Activated B cell treated with CpG ODN at 0.5 μM for 24 hours (primary cell): ENCODE data around the gene DPY19L1. TPM values are rescaled to one million over a fixed set of nuclear protein-coding genes. Genes with fewer than 3 reads are reported as not detected.
A peak's percentile ranks its signal among the peaks of the same experiment; 100 is the strongest.
"Not testable (repeated sequence)": the region's sequence is repeated elsewhere in the genome, so short reads cannot be mapped to it uniquely, and the experiment has no call there.

Experiments
- ATAC-seq: fragments of 200-7000 bp; cut with Tn5 transposase; one replicate; pipeline ENCODE4 v1.10.0; 2021; ENCODE audit warnings: low read depth, mild to moderate bottlenecking, moderate library complexity
- CTCF ChIA-PET: fragments of 350-600 bp; sonication (Branson Sonifier 250); formaldehyde crosslinking; loops from one replicate; lab custom pipeline; 2021; ENCODE audit warnings: antibody characterized with exemption; lab: Charles Lee
- POLR2A ChIA-PET: fragments of 350-600 bp; sonication (Branson Sonifier 250); formaldehyde crosslinking; loops from one replicate; lab custom pipeline; 2021; ENCODE audit warnings: antibody characterized with exemption; lab: Charles Lee
- DNase-seq: peaks from one replicate; pipeline ENCODE4 v3.0.0; 2022
- H3K27ac Mint-ChIP-seq: one replicate; pipeline ENCODE4 v1.8.0; 2020; ENCODE audit warnings: mixed read lengths
- H3K27me3 Mint-ChIP-seq: one replicate; pipeline ENCODE4 v1.8.0; 2021; ENCODE audit warnings: mixed read lengths
- H3K36me3 Mint-ChIP-seq: one replicate; pipeline ENCODE4 v1.8.0; 2021; ENCODE audit warnings: low read depth, mixed read lengths
- H3K4me1 Mint-ChIP-seq: one replicate; pipeline ENCODE4 v1.8.0; 2021; ENCODE audit warnings: mixed read lengths
- H3K4me3 Mint-ChIP-seq: one replicate; pipeline ENCODE4 v1.8.0; 2020; ENCODE audit warnings: mild to moderate bottlenecking, mixed read lengths
- H3K9me3 Mint-ChIP-seq: one replicate; pipeline ENCODE4 v1.8.0; 2020; ENCODE audit warnings: mixed read lengths
- CTCF ChIP-seq: fragments of 200-600 bp; IDR thresholded peaks from one replicate; pipeline ENCODE4 v1.8.0; 2022; ENCODE audit warnings: antibody characterized with exemption, mild to moderate bottlenecking
- intact Hi-C: fragments of 100-400 bp; cut with micrococcal nuclease; formaldehyde crosslinking; loops from one replicate; pipeline ENCODE4 v1.15.1; 2024
- total RNA-seq: library from RNA; stranded (reverse); gene quantifications from 2 replicates; pipeline ENCODE4 v1.2.3, GENCODE V29; 2022

DPY19L1 gene
- total RNA-seq, 1 donor from 2014 or later = 10.0 TPM

GRCh38 chr7:35012160-35012559 lies 25.1 kb downstream of the DPY19L1 start:
- no peak for TF ChIP-seq CTCF
- Mint-ChIP-seq H3K27ac (no peak overlapping the region), H3K4me1 (peaks cover 11% of the 10 kb centered on the region), H3K9me3 (no peaks in the 10 kb centered on the region), H3K36me3 (peaks cover 29% of the 10 kb centered on the region), H3K27me3 (no peaks in the 10 kb centered on the region), H3K4me3 (no peak overlapping the region)
- no peak for ATAC-seq
- DNase-seq = no peak
- ChIA-PET CTCF (no interaction called here), POLR2A (no interaction called here)
- intact Hi-C loops = no loop called here

- H3K27ac Mint-ChIP-seq = no peak overlapping the region
- ChIA-PET CTCF (no interaction called here), POLR2A (no interaction called here)
- H3K4me1 Mint-ChIP-seq = peaks cover 11% of the 10 kb centered on the region
- peaks cover 22% of the 10 kb centered on the region for H3K36me3 Mint-ChIP-seq
- ATAC-seq = no peak
- TF ChIP-seq CTCF = no peak
- DNase-seq = no peak
- no peak overlapping the region for H3K4me3 Mint-ChIP-seq
- intact Hi-C loops = no loop called here
- no peaks in the 10 kb centered on the region for H3K9me3 Mint-ChIP-seq
- no peaks in the 10 kb centered on the region for H3K27me3 Mint-ChIP-seq
These were observed 26.2 kb downstream of the DPY19L1 start for GRCh38 chr7:35011085-35011484.

GRCh38 chr7:35007768-35008167 lies 29.5 kb downstream of the DPY19L1 start:
- no peak overlapping the region for H3K27ac Mint-ChIP-seq
- intact Hi-C loops = no loop called here
- no peak for DNase-seq
- no peak overlapping the region for H3K4me3 Mint-ChIP-seq
- POLR2A ChIA-PET = no interaction called here
- no peaks in the 10 kb centered on the region for H3K27me3 Mint-ChIP-seq
- H3K9me3 Mint-ChIP-seq = no peaks in the 10 kb centered on the region
- H3K4me1 Mint-ChIP-seq = peaks cover 11% of the 10 kb centered on the region
- peaks cover 13% of the 10 kb centered on the region for H3K36me3 Mint-ChIP-seq
- CTCF ChIA-PET = no interaction called here
- TF ChIP-seq CTCF = no peak
- ATAC-seq = no peak

GRCh38 chr7:35004531-35005095 lies 32.7 kb downstream of the DPY19L1 start:
- Mint-ChIP-seq H3K9me3 (peaks cover 2% of the 10 kb centered on the region), H3K27me3 (no peaks in the 10 kb centered on the region), H3K4me1 (peaks cover 11% of the 10 kb centered on the region), H3K36me3 (peaks cover 2% of the 10 kb centered on the region), H3K4me3 (no peak overlapping the region), H3K27ac (no peak overlapping the region)
- ChIA-PET POLR2A (no interaction called here), CTCF (no interaction called here)
- intact Hi-C loops = no loop called here
- no peak for DNase-seq
- TF ChIP-seq CTCF = no peak
- no peak for ATAC-seq

GRCh38 chr7:35003679-35004303 lies 33.5 kb downstream of the DPY19L1 start:
- ATAC-seq (peak; percentile 25), DNase-seq (no peak)
- no peak overlapping the region for H3K27ac Mint-ChIP-seq
- no peak overlapping the region for H3K4me3 Mint-ChIP-seq
- H3K4me1 Mint-ChIP-seq = peaks cover 8% of the 10 kb centered on the region
- CTCF ChIA-PET = no interaction called here
- TF ChIP-seq CTCF = no peak
- no peaks in the 10 kb centered on the region for H3K27me3 Mint-ChIP-seq
- peaks cover 2% of the 10 kb centered on the region for H3K36me3 Mint-ChIP-seq
- peaks cover 2% of the 10 kb centered on the region for H3K9me3 Mint-ChIP-seq
- POLR2A ChIA-PET = no interaction called here
- intact Hi-C loops = no loop called here

- POLR2A ChIA-PET = not testable (repeated sequence)
These were observed 34.1 kb downstream of the DPY19L1 start for GRCh38 chr7:35003177-35003650.

GRCh38 chr7:34998335-34998734 lies 39.0 kb downstream of the DPY19L1 start:
- H3K27me3 Mint-ChIP-seq, H3K9me3 Mint-ChIP-seq, H3K4me3 Mint-ChIP-seq, H3K27ac Mint-ChIP-seq, intact Hi-C loops, H3K36me3 Mint-ChIP-seq, ATAC-seq, DNase-seq, H3K4me1 Mint-ChIP-seq, POLR2A ChIA-PET, CTCF ChIA-PET: not testable (repeated sequence)

More at GRCh38 chr7:35003177-35003650, 34.1 kb downstream of the DPY19L1 start:
- intact Hi-C loops, H3K36me3 Mint-ChIP-seq, DNase-seq, H3K27ac Mint-ChIP-seq, ATAC-seq, H3K27me3 Mint-ChIP-seq, H3K4me1 Mint-ChIP-seq, H3K4me3 Mint-ChIP-seq, H3K9me3 Mint-ChIP-seq, CTCF ChIA-PET: not testable (repeated sequence)
